ENCODE data around the gene CHMP4B. TPM values are rescaled to one million over a fixed set of nuclear protein-coding genes. Genes with fewer than 3 reads are reported as not detected.
"Not testable (repeated sequence)": the region's sequence is repeated elsewhere in the genome, so short reads cannot be mapped to it uniquely, and the experiment has no call there.

The CHMP4B gene
- total RNA-seq, 1 donor from 2014 or later, result 95.6 TPM

DNA sequence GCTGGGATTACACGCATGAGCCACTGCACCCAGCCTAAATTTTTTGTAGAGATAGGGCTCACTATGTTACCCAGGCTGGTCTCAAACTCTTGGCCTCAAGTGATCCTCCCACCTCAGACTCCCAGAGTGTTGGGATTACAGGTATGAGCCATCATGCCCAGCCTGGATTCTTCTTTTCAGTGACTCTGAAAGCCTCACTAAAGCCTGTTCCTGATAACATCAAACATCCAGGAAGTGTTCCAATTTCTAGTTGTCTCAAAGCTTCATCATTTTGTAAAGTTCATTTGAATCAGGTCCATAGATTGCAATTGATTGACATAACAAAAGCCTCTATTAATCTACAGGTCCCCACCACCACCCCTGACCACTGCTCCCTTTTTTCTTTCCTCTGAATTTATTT is 29.2 kb upstream of the CHMP4B start:
- no peak overlapping the region for H3K4me3 Mint-ChIP-seq
- peaks cover 7% of the 10 kb centered on the region for H3K36me3 Mint-ChIP-seq (ENCODE audit: low read depth)
- intact Hi-C loops (cut with micrococcal nuclease), result no loop called here
- DNase-seq, result no peak
- H3K27me3 Mint-ChIP-seq, result no peaks in the 10 kb centered on the region
- peaks cover 16% of the 10 kb centered on the region for H3K4me1 Mint-ChIP-seq
- H3K9me3 Mint-ChIP-seq, result no peaks in the 10 kb centered on the region
- H3K27ac Mint-ChIP-seq, result peak overlapping the region; percentile 10

DNA sequence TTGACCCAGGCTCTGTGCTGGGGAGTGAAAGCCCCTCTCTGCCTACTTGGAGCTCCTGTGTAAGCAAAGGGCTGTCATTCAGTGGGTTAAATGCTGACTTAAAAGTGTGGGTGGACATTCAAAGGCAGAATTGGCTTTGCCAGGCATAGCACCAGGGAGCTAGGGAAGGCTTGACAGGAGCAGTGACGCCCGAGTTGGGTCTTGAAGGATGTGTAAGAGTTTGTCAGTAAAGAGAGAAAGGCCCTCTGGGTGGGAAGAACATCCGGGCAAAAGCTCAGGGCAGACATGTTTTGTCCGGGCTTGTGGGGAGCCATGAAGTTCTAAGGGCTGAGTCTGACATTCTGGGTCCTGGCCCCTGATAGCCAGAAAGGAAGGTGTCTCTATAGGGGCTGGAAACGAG is 27.9 kb upstream of the CHMP4B start:
- H3K4me1 Mint-ChIP-seq, result peaks cover 21% of the 10 kb centered on the region
- no peak overlapping the region for H3K27ac Mint-ChIP-seq
- intact Hi-C loops (cut with micrococcal nuclease), result no loop called here
- no peak for DNase-seq
- no peaks in the 10 kb centered on the region for H3K9me3 Mint-ChIP-seq
- H3K36me3 Mint-ChIP-seq (ENCODE audit: low read depth), result peaks cover 6% of the 10 kb centered on the region
- no peaks in the 10 kb centered on the region for H3K27me3 Mint-ChIP-seq
- H3K4me3 Mint-ChIP-seq, result no peak overlapping the region

DNA sequence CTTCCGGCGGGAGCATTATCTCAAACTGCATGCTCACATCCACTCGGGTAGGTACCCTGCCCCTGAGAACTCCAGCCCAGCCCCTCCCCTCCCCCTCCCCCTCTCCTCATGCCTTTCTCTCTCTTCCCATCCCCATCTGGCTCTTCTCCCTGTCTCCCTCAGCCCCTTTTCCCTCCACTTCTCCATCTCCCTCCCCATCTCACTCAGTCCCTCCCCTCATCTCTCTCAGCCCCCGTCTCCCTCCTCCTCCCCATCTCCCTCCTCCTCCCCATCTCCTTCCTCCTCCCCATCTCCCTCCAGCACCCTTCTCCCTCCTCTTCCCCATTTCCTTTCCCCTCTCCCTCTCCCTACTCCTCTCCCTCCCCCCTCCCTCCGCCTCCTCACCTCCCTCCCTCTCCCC is 27.3 kb upstream of the CHMP4B start:
- H3K4me3 Mint-ChIP-seq, result no peak overlapping the region
- H3K36me3 Mint-ChIP-seq (ENCODE audit: low read depth), result peaks cover 6% of the 10 kb centered on the region
- peaks cover 17% of the 10 kb centered on the region for H3K4me1 Mint-ChIP-seq
- no peaks in the 10 kb centered on the region for H3K27me3 Mint-ChIP-seq
- H3K9me3 Mint-ChIP-seq, result no peaks in the 10 kb centered on the region
- H3K27ac Mint-ChIP-seq, result no peak overlapping the region
- no peak for DNase-seq
- intact Hi-C loops (cut with micrococcal nuclease), result no loop called here

DNA sequence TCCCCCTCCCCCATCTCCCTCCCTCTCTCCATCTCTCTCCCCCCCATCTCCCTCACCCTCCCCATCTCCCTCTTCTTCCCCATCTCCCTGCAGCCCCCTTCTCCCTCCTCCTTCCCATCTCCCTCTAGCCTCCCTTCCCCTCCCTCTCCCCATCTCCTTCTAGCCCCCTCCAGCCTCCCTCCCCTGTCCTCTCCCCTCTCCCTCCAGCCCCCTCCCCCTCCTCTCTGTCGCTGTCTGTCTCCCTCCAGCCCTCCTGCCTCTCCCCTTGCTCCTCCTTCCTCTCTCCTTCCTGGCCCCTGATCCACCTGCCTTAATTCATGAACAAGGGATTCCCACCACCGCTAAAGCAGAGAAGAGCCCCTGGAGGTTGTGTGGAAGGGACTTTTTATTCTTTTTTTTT is 26.9 kb upstream of the CHMP4B start:
- no peaks in the 10 kb centered on the region for H3K27me3 Mint-ChIP-seq
- intact Hi-C loops (cut with micrococcal nuclease), result no loop called here
- no peak overlapping the region for H3K27ac Mint-ChIP-seq
- peaks cover 5% of the 10 kb centered on the region for H3K36me3 Mint-ChIP-seq (ENCODE audit: low read depth)
- DNase-seq, result no peak
- H3K9me3 Mint-ChIP-seq, result no peaks in the 10 kb centered on the region
- no peak overlapping the region for H3K4me3 Mint-ChIP-seq
- peaks cover 13% of the 10 kb centered on the region for H3K4me1 Mint-ChIP-seq

DNA sequence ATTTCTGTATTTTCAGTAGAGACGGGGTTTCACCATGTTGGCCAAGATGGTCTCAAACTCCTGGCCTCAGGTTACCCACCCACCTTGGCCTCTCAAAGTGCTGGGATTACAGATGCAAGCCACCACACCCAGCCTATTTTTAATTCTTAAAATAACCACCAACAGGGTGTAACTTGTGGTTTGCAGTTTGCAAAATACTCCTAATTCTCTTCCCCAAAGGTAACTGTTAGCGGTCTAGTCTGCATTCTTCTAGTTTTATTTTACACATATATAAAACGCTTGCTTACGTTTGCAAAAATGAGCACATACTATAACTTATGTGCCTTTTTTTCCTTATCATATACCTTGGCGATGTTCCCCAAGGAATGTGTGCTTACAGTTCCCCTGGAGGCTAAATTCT is 25.6 kb upstream of the CHMP4B start:
- peaks cover 13% of the 10 kb centered on the region for H3K4me1 Mint-ChIP-seq
- H3K9me3 Mint-ChIP-seq, result no peaks in the 10 kb centered on the region
- no peak overlapping the region for H3K4me3 Mint-ChIP-seq
- peaks cover 6% of the 10 kb centered on the region for H3K36me3 Mint-ChIP-seq (ENCODE audit: low read depth)
- intact Hi-C loops (cut with micrococcal nuclease), result no loop called here
- no peaks in the 10 kb centered on the region for H3K27me3 Mint-ChIP-seq
- no peak overlapping the region for H3K27ac Mint-ChIP-seq
- no peak for DNase-seq

DNA sequence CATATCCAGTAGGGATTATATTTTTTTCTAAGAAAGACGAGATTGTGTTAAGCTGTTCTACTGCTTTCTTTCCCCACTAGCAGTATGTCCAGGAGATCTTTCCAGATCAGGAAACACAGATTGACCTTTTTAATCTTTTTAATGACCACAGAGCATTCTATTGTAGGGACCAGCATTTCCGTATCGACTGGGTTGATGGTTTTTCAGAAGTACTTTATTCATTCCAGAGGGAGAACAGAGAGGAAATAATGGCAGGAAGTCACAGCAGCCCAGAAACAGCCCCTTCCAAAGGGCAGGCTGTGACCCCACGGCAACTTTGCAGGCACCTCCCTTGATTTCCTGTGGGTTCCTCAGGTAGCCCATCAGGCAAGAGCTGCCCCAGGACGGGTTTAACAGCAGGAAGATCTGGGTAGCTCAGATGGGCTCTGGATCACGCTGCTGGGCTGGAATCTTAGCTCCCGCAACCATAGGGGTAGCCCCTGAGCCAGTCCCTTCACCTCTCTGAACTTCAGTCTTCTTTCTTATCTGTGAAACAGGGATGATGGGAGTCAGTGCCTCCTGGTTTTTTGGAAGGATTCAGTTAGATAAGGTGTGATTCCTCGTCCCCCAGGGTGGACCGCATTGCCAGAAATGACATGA is 23.8 kb upstream of the CHMP4B start:
- H3K4me1 Mint-ChIP-seq, result peaks cover 12% of the 10 kb centered on the region
- no peaks in the 10 kb centered on the region for H3K27me3 Mint-ChIP-seq
- intact Hi-C loops (cut with micrococcal nuclease), result no loop called here
- H3K4me3 Mint-ChIP-seq, result no peak overlapping the region
- H3K9me3 Mint-ChIP-seq, result no peaks in the 10 kb centered on the region
- peaks cover 4% of the 10 kb centered on the region for H3K36me3 Mint-ChIP-seq (ENCODE audit: low read depth)
- no peak for DNase-seq
- no peak overlapping the region for H3K27ac Mint-ChIP-seq

DNA sequence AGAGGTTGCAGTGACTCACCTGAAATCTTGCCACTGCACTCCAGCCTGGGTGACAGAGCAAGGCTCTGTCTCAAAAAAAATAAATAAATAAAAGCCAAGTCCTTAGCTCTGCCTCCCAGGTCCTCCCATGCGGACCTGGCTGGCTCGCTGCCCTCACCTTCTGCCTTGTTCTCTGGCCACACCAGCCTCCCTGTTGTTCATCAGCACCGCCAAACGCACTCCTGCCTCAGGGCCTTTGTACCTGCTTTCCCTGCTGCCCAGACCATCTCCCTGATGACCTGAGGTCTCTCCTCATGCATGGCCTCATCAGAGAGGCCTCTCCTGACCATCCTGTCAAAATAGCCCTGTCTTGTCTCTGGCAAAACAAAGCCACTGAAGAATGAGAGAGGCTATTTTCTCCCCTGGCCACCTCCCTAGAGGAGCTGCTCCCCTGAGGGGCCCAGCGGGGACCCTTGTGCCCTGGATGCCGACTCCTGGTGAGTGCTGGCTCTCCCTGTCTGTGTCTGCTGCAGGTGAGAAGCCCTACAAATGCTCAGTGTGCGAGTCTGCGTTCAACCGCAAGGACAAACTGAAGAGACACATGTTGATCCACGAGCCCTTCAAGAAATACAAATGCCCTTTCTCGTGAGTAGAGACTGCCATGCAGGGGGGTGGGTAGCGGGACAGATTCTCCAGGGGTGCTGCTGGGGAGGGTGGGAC is 22.6 kb upstream of the CHMP4B start:
- no peak for DNase-seq
- Mint-ChIP-seq H3K27ac (peak overlapping the region; percentile 20), H3K36me3 (ENCODE audit: low read depth) (peaks cover 4% of the 10 kb centered on the region), H3K4me1 (peaks cover 16% of the 10 kb centered on the region), H3K27me3 (no peaks in the 10 kb centered on the region), H3K4me3 (no peak overlapping the region), H3K9me3 (no peaks in the 10 kb centered on the region)
- intact Hi-C loops (cut with micrococcal nuclease), result no loop called here

DNA sequence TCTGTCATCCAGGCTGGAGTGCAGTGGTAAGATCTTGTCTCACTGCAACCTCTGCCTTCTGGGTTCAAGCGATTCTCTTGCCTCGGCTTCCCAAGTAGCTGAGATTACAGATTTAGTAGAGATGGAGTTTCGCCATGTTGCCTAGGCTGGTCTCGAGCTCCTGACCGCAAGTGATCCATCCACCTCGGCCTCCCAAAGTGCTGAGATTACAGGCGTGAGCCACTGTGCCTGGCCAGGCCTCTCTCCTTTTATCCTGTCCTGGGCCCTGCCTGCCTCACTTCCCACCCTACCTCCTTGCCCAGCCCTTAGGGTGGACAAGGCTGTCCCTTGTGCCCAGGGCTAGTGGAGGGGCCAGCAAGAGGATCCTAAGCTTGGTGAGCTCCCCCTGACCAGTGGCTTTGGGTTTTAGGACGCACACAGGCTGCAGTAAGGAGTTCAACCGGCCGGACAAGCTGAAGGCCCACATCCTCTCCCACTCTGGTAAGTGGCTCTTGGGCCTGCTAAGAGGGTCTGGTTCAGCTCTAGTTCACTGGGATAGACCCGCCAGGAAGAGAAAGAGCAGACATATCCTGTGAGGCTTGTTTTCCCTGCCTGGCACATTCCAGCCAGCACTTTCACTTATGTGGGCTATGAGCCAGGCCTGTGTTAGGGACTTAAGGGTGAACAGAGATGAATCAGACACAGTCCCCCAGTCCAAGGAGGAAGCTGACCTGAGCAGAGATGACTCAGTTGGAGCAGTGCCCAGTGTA is 21.9 kb upstream of the CHMP4B start:
- intact Hi-C loops (cut with micrococcal nuclease), result no loop called here
- H3K27ac Mint-ChIP-seq, result no peak overlapping the region
- H3K9me3 Mint-ChIP-seq, result no peaks in the 10 kb centered on the region
- H3K36me3 Mint-ChIP-seq (ENCODE audit: low read depth), result peaks cover 4% of the 10 kb centered on the region
- no peaks in the 10 kb centered on the region for H3K27me3 Mint-ChIP-seq
- DNase-seq, result no peak
- peaks cover 18% of the 10 kb centered on the region for H3K4me1 Mint-ChIP-seq
- no peak overlapping the region for H3K4me3 Mint-ChIP-seq

DNA sequence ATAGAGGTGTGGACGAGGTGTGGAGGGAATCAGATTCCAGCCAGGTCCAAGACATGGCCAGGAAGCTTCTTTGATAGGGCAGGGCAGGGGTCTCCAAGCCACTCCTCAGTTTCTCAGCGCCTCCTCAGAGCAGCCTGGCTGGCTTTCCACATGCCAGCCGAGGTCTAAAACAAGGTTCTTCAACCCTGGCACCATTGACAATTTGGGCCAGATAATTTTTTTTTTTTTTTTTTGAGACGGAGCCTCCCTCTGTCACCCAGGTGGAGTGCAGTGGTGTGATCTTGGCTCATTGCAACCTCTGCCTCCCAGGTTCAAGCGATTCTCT is 21.3 kb upstream of the CHMP4B start:
- H3K27me3 Mint-ChIP-seq, result no peaks in the 10 kb centered on the region
- no peak overlapping the region for H3K27ac Mint-ChIP-seq
- H3K4me1 Mint-ChIP-seq, result peaks cover 18% of the 10 kb centered on the region
- DNase-seq, result no peak
- H3K9me3 Mint-ChIP-seq, result no peaks in the 10 kb centered on the region
- peaks cover 4% of the 10 kb centered on the region for H3K36me3 Mint-ChIP-seq (ENCODE audit: low read depth)
- intact Hi-C loops (cut with micrococcal nuclease), result no loop called here
- H3K4me3 Mint-ChIP-seq, result no peak overlapping the region

DNA sequence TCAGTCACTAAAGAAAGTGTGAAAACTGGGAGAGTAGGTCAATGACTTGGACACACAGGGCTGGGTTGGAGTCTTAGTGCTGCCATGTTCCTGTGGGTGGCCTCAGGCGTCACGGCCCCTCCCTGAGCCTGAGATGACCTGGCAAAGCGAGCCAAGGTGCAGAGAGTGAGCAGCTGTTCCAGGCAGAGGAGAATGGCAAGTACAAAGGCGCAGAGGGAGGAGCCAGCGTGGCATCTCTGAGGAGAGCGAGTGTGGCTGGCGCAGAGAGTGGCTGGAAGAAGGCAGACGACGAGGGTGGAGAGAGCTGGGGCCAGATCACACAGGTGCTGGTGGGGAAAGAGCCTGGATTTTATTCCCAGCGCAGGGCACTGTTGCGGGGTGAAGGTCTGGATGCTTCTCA is 20.6 kb upstream of the CHMP4B start:
- no peaks in the 10 kb centered on the region for H3K9me3 Mint-ChIP-seq
- intact Hi-C loops (cut with micrococcal nuclease), result no loop called here
- no peak overlapping the region for H3K4me3 Mint-ChIP-seq

DNA sequence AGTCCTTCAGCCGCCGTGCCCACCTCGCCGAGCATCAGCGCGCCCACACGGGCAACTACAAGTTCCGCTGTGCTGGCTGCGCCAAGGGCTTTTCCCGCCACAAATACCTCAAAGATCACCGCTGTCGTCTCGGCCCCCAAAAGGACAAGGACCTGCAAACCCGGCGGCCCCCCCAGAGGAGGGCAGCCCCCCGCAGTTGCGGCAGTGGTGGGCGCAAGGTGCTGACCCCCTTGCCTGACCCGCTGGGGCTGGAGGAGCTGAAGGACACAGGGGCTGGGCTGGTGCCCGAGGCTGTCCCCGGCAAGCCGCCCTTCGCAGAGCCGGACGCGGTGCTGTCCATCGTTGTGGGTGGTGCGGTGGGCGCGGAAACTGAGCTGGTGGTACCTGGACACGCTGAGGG is 20.1 kb upstream of the CHMP4B start:
- Mint-ChIP-seq H3K4me3 (no peak overlapping the region), H3K27ac (no peak overlapping the region), H3K9me3 (no peaks in the 10 kb centered on the region), H3K36me3 (ENCODE audit: low read depth) (peaks cover 4% of the 10 kb centered on the region), H3K4me1 (peaks cover 18% of the 10 kb centered on the region), H3K27me3 (no peaks in the 10 kb centered on the region)
- intact Hi-C loops (cut with micrococcal nuclease), result no loop called here
- no peak for DNase-seq

More for the DNA sequence above, 20.6 kb upstream of the CHMP4B start:
- H3K36me3 Mint-ChIP-seq (ENCODE audit: low read depth), result peaks cover 4% of the 10 kb centered on the region
- no peak for DNase-seq
- H3K27me3 Mint-ChIP-seq, result no peaks in the 10 kb centered on the region
- H3K4me1 Mint-ChIP-seq, result peaks cover 18% of the 10 kb centered on the region
- no peak overlapping the region for H3K27ac Mint-ChIP-seq

DNA sequence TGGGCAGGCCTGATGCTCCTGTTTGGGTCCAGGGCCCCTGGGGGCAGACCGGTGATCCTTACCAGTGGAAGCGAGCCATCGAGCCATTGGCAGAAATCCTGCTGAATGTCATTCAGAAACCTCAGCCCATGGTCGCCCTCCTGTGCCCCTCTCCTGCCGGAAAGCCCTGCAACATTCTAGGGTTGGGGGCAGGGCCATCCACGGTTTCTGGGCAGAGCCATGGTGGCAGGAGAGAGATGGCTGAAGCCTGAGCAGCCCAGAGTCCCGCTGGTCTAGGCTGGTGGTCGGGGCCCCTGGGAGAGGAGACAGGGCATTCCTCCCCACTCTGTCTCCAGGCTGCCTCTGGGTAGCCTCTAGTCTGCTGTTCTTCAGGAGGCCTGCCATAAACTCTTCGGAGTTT is 19.6 kb upstream of the CHMP4B start:
- no peaks in the 10 kb centered on the region for H3K9me3 Mint-ChIP-seq

DNA sequence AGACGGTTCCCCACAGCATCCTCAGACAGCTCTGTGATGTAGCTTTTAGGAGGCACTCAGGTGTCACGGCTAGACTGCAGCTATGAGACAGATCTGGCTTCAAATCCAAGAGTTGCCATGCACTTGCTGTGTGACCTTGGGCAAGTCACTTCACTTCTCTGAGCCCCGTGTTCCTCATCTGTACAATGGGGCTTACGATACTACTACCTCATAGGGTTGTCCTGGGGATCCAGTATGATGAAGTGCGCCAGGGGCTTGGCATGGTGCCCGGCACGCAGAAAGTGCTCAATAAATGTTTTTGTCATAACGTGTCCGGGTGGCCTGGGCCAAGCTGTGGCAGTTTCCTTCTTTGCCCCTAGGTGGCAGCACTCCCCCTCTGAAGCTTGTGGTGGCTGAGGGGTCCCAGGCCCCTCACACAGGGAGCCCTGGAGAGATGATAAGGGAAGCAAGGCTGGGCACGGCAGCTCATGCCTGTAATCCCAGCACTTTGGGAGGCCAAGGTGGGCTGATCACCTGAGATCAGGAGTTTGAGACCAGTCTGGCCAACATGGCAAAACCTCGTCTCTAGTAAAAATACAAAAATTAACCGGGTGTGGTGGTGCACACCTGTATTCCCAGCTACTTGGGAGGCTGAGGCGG is 19.1 kb upstream of the CHMP4B start:
- Mint-ChIP-seq H3K27ac (no peak overlapping the region), H3K36me3 (ENCODE audit: low read depth) (peaks cover 4% of the 10 kb centered on the region), H3K4me3 (no peak overlapping the region), H3K4me1 (peaks cover 14% of the 10 kb centered on the region), H3K27me3 (no peaks in the 10 kb centered on the region), H3K9me3 (no peaks in the 10 kb centered on the region)
- DNase-seq, result peak; percentile 87
- intact Hi-C loops (cut with micrococcal nuclease), result no loop called here

More for the DNA sequence above, 19.6 kb upstream of the CHMP4B start:
- no peak overlapping the region for H3K27ac Mint-ChIP-seq
- DNase-seq, result no peak
- H3K4me3 Mint-ChIP-seq, result no peak overlapping the region
- intact Hi-C loops (cut with micrococcal nuclease), result no loop called here
- peaks cover 16% of the 10 kb centered on the region for H3K4me1 Mint-ChIP-seq
- H3K36me3 Mint-ChIP-seq (ENCODE audit: low read depth), result peaks cover 4% of the 10 kb centered on the region
- no peaks in the 10 kb centered on the region for H3K27me3 Mint-ChIP-seq

DNA sequence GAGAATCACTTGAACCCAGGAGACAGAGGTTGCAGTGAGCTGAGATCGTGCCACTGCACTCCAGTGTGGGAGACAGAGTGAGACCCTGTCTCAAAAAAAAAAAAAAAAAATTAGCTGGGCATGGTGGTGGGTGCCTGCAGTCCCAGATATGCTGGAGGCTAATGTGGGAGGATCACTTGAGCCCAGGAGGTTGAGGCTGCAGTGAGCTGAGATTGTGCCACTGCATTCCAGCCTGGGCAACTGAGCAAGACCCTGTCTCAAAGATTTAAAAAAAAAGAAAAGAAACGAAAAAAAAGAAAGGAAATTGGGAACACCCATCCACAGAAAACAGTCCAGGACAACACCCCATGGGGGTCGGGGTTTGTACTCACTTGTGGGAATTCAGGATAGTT is 18.6 kb upstream of the CHMP4B start:
- DNase-seq; H3K36me3 Mint-ChIP-seq (ENCODE audit: low read depth); intact Hi-C loops (cut with micrococcal nuclease); H3K4me1 Mint-ChIP-seq; H3K27me3 Mint-ChIP-seq; H3K9me3 Mint-ChIP-seq; H3K4me3 Mint-ChIP-seq: not testable (repeated sequence)
- peak overlapping the region; percentile 55 for H3K27ac Mint-ChIP-seq

All from activated CD4-positive, alpha-beta T cell treated with anti-CD3 and anti-CD28 coated beads, Interleukin-2, amount 10 ng/mL, durations not matched to agents 24 days and 14 days (primary cell).